Vagina (tissue), 2 donors: Measurements from ENCODE around the gene LAMB1. TPM values are rescaled to one million over a fixed set of nuclear protein-coding genes. Genes with fewer than 3 reads are reported as not detected.
"Not testable (repeated sequence)": the region's sequence is repeated elsewhere in the genome, so short reads cannot be mapped to it uniquely, and the experiment has no call there.

Source experiments
- DNase-seq, 2 donors: peaks; one replicate each; pipeline ENCODE4 v3.0.0-alpha.2; 2017; ENCODE audit errors: extremely low spot score in 2 of 2
- H3K27ac ChIP-seq: fragments of 200-600 bp; sonication (generic); one replicate; pipeline ENCODE4 v1.5.1; 2019
- H3K27me3 ChIP-seq: fragments of 200-600 bp; sonication (generic); one replicate; pipeline ENCODE4 v1.5.1; 2019
- H3K36me3 ChIP-seq, 2 donors: fragments of 200-600 bp; sonication (generic); one replicate each; pipeline ENCODE4 v1.5.1; 2017 to 2019
- H3K4me1 ChIP-seq: fragments of 200-600 bp; sonication (generic); one replicate; pipeline ENCODE4 v1.5.1; 2019
- H3K4me3 ChIP-seq, 2 donors: fragments of 200-600 bp; sonication (generic); 1 replicate in 1 of 2; 2 replicates in 1 of 2; pipeline ENCODE4 v1.5.1; 2016 to 2019
- H3K9me3 ChIP-seq: fragments of 200-600 bp; sonication (generic); one replicate; pipeline ENCODE4 v1.5.1; 2019
- POLR2A ChIP-seq, 2 donors: fragments of 450-650 bp; IDR thresholded peaks; one replicate each; pipeline ENCODE4 v1.6.1; 2017; ENCODE audit warnings: antibody characterized with exemption in 2 of 2, mild to moderate bottlenecking in 2 of 2, moderate library complexity in 2 of 2
- POLR2AphosphoS5 ChIP-seq, 2 donors: sonication (generic); formaldehyde crosslinking; IDR thresholded peaks; one replicate each; pipeline ENCODE4 v1.9.0; 2017; ENCODE audit warnings: antibody characterized with exemption in 2 of 2, mild to moderate bottlenecking in 2 of 2, low read depth in 1 of 2; ENCODE audit not compliant: insufficient read depth in 1 of 2
- intact Hi-C: fragments of 100-400 bp; cut with DNase I; formaldehyde crosslinking; loops from one replicate; pipeline ENCODE4 v1.15.1; 2023
- total RNA-seq: library from RNA; depleted of rRNA; stranded (reverse); fragments of >200 nt; gene quantifications from one replicate; pipeline ENCODE4 v1.2.3, GENCODE V29; 2016
- TF ChIP-seq, protein P1 (sequence below), 3 experiments: fragments of 450-650 bp in 2 of 3; fragments of 200-600 bp in 1 of 3; sonication (generic) in 1 of 3; IDR thresholded peaks; one replicate each; pipeline ENCODE4 v1.5.1; 2017 to 2019; ENCODE audit warnings: antibody characterized with exemption in 3 of 3, mild to moderate bottlenecking in 2 of 3, moderate library complexity in 2 of 3

The LAMB1 gene
- total RNA-seq, 1 donor from 2014 or later = 152 TPM

GRCh38 chr7:107890962-107891635 is 111.9 kb downstream of the LAMB1 start, which contains the start of gene DLD:
Gene DLD, plus strand, starts transcription at chr7:107891183. Its CDS starts 68 bp downstream, at chr7:107891251.
- TF ChIP-seq, protein P1, sequence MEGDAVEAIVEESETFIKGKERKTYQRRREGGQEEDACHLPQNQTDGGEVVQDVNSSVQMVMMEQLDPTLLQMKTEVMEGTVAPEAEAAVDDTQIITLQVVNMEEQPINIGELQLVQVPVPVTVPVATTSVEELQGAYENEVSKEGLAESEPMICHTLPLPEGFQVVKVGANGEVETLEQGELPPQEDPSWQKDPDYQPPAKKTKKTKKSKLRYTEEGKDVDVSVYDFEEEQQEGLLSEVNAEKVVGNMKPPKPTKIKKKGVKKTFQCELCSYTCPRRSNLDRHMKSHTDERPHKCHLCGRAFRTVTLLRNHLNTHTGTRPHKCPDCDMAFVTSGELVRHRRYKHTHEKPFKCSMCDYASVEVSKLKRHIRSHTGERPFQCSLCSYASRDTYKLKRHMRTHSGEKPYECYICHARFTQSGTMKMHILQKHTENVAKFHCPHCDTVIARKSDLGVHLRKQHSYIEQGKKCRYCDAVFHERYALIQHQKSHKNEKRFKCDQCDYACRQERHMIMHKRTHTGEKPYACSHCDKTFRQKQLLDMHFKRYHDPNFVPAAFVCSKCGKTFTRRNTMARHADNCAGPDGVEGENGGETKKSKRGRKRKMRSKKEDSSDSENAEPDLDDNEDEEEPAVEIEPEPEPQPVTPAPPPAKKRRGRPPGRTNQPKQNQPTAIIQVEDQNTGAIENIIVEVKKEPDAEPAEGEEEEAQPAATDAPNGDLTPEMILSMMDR (IDR thresholded peaks at IDR 0.05) = no peak
- TF ChIP-seq POLR2A (IDR thresholded peaks at IDR 0.05) = peak in 1 of 2 donors; percentile 80
- TF ChIP-seq POLR2AphosphoS5 (IDR thresholded peaks at IDR 0.05; ENCODE audit: insufficient read depth in 1 of 2, low read depth in 1 of 2) = peak; percentile 91 to 98
- DNase-seq = peak in 1 of 2 donors; percentile 96
- Histone ChIP-seq H3K9me3 (no peaks in the 10 kb centered on the region), H3K4me3 (peak within 1 kb of the TSS; percentile 64 to 76), H3K27me3 (no peaks in the 10 kb centered on the region), H3K36me3 (no peaks in the 10 kb centered on the region), H3K27ac (peak within 1 kb of the TSS; percentile 93), H3K4me1 (peaks cover 33% of the 10 kb centered on the region)
- intact Hi-C loops = no loop called here

DNA sequence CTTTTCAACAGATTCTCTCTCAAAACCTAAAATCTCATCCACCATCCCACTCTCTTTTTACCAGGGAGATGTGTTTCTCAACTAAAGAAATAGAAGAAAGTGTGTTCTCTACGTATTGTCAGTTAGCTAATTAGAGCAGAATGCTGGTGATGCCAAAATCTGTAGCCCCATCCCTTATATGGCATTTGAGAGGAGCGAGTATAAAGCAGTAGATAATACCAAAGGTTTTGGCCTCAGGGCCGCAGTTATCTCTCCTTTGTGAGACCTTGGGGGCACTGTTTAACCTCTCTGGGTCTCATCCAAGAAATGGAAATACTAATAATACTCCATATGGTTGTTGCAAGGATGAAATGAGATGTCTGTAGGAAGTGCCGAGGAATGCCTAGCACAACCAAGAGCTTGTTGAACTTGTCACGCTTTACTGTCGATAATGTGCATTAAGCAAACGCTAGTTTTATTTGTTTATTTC is 112.4 kb downstream of the LAMB1 start:
- DNase-seq = no peak
- H3K27me3 ChIP-seq = no peaks in the 10 kb centered on the region
- no peaks in the 10 kb centered on the region for H3K9me3 ChIP-seq
- H3K4me3 ChIP-seq = peak overlapping the region; percentile 64 to 76
- peak overlapping the region; percentile 93 for H3K27ac ChIP-seq
- intact Hi-C loops = no loop called here
- TF ChIP-seq POLR2A (IDR thresholded peaks at IDR 0.05) = no peak
- TF ChIP-seq POLR2AphosphoS5 (IDR thresholded peaks at IDR 0.05; ENCODE audit: insufficient read depth in 1 of 2, low read depth in 1 of 2) = no peak
- TF ChIP-seq, protein P1 (IDR thresholded peaks at IDR 0.05) = no peak
- H3K4me1 ChIP-seq = peaks cover 33% of the 10 kb centered on the region
- no peaks in the 10 kb centered on the region for H3K36me3 ChIP-seq

- H3K27me3 ChIP-seq = no peaks in the 10 kb centered on the region
- intact Hi-C loops = no loop called here
- H3K4me3 ChIP-seq = peak overlapping the region; percentile 64 to 76
- TF ChIP-seq, protein P1 (IDR thresholded peaks at IDR 0.05) = no peak
- TF ChIP-seq POLR2A (IDR thresholded peaks at IDR 0.05) (no peak), POLR2AphosphoS5 (IDR thresholded peaks at IDR 0.05; ENCODE audit: insufficient read depth in 1 of 2, low read depth in 1 of 2) (no peak)
- peaks cover 33% of the 10 kb centered on the region for H3K4me1 ChIP-seq
- no peaks in the 10 kb centered on the region for H3K9me3 ChIP-seq
- DNase-seq = no peak
- peak overlapping the region; percentile 93 for H3K27ac ChIP-seq
- no peaks in the 10 kb centered on the region for H3K36me3 ChIP-seq
These were observed 113.0 kb downstream of the LAMB1 start for GRCh38 chr7:107889992-107890391.

DNA sequence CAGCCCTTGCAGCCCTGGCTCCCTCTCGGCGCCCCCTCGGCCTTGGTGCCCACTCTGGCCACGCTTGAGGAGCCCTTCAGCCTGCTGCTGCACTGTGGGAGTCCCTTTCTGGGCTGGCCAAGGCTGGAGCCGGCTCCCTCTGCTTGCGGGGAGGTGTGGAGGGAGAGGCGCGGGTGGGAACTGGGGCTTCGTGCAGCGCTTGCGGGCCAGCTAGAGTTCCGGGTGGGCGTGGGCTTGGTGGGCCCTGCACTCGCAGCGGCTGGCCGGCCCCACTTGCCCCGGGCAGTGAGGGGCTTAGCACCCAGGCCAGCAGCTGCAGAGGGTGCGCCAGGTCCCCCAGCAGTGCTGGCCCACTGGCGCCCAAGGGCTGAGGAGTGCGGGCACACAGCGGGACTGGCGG is 115.1 kb downstream of the LAMB1 start:
- H3K4me3 ChIP-seq, DNase-seq, H3K36me3 ChIP-seq, H3K27ac ChIP-seq, H3K9me3 ChIP-seq, intact Hi-C loops, H3K27me3 ChIP-seq: not testable (repeated sequence)
- peaks cover 18% of the 10 kb centered on the region for H3K4me1 ChIP-seq

DNA sequence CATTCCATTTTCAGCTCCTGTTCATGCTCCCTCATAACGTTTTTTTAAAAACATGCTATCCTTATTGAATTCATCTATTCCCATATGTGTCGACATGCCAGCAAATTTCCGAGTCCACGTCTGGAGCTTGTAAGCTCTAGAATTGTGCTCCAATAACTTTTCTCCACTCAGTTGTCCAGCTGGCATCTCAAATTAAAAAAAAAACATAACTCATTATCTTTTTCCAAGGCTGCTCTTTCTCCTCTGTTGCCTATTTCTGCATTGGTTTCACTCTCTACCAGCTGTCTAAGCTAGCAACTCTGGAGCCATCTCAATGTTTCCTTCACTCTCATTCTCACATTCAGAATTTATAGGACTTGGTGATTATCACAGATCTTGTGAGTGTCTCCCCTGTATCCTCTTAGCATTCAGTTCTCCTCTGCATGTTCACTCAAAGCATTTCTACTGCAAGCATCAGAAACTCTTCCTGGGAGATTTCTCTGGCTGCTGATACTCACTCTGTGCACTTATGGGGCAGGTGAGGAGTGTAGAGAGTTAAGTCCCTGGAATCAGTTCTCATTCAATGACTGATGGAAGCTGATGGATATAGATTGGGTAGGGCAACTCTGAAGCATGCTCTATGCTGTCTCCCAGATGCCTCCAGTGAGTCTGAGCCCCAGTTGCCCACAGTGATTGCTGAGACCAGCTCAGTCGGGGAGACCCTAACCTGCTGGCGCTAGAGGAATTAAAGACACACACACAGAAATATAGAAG is 118.7 kb downstream of the LAMB1 start:
- H3K36me3 ChIP-seq = no peaks in the 10 kb centered on the region
- H3K27me3 ChIP-seq = no peaks in the 10 kb centered on the region
- H3K9me3 ChIP-seq = no peaks in the 10 kb centered on the region
- H3K4me3 ChIP-seq = no peak overlapping the region
- no peak overlapping the region for H3K27ac ChIP-seq
- no peak for TF ChIP-seq POLR2AphosphoS5 (IDR thresholded peaks at IDR 0.05; ENCODE audit: insufficient read depth in 1 of 2, low read depth in 1 of 2)
- no peak for TF ChIP-seq POLR2A (IDR thresholded peaks at IDR 0.05)
- intact Hi-C loops = no loop called here
- peaks cover 6% of the 10 kb centered on the region for H3K4me1 ChIP-seq
- DNase-seq = no peak
